ENCODE data around the gene CCDC14.

GRCh38 chr3:124007186-124007585 lies 46.2 kb upstream of the CCDC14 start:
- TF ChIP-seq CTCF (IDR thresholded peaks at IDR 0.05) (no peak), POLR2AphosphoS5 (IDR thresholded peaks at IDR 0.05; ENCODE audit: insufficient read depth in 1 of 2, low read depth in 1 of 2) (no peak)

All from vagina (tissue), 2 donors.